Thyroid gland (tissue), 4 donors: ENCODE data around the gene ESRRA. TPM values are rescaled to one million over a fixed set of nuclear protein-coding genes. Genes with fewer than 3 reads are reported as not detected.

ENCODE experiments used
- DNase-seq, 2 donors: peaks; one replicate each; pipeline ENCODE4 v3.0.0-alpha.2; 2019
- H3K27ac ChIP-seq, 3 donors: fragments of 200-600 bp; sonication (generic); 1 replicate in 2 of 3; 2 replicates in 1 of 3; pipeline ENCODE4 v1.5.1; 2016 to 2019; ENCODE audit warnings: mild to moderate bottlenecking in 1 of 3, moderate library complexity in 1 of 3
- H3K27me3 ChIP-seq: fragments of 200-600 bp; sonication (generic); one replicate; pipeline ENCODE4 v1.5.1; 2019
- H3K36me3 ChIP-seq, 2 donors: fragments of 200-600 bp; sonication (generic); one replicate each; pipeline ENCODE4 v1.5.1; 2016 to 2019
- H3K4me1 ChIP-seq, 2 donors: fragments of 200-600 bp; sonication (generic); one replicate each; pipeline ENCODE4 v1.5.1; 2017 to 2019
- H3K4me3 ChIP-seq, 3 donors: fragments of 200-600 bp; sonication (generic); replicated peaks in 1 of 3; 1 replicate in 2 of 3; 2 replicates in 1 of 3; pipeline ENCODE4 v1.5.1; 2016; ENCODE audit warnings: mild to moderate bottlenecking in 1 of 3
- H3K9me3 ChIP-seq: fragments of 200-600 bp; sonication (generic); one replicate; pipeline ENCODE4 v1.5.1; 2017
- CTCF ChIP-seq, 6 experiments: fragments of 200-600 bp in 3 of 6; fragments of 450-650 bp in 3 of 6; sonication (generic) in 3 of 6; IDR thresholded peaks; one replicate each; pipeline ENCODE4 v1.5.1; 2016 to 2019; ENCODE audit warnings: antibody characterized with exemption in 6 of 6, mild to moderate bottlenecking in 2 of 6, inconsistent platforms in 1 of 6, moderate library complexity in 1 of 6
- POLR2A ChIP-seq, 2 donors: fragments of 450-650 bp; IDR thresholded peaks; one replicate each; pipeline ENCODE4 v1.6.1; 2017; ENCODE audit warnings: antibody characterized with exemption in 2 of 2, mild to moderate bottlenecking in 2 of 2, moderate library complexity in 1 of 2
- WGBS, 2 donors: methylation state at CpG; one replicate each; pipeline ENCODE4 v1.1.5; 2017; 5-methylcytosine and 5-hydroxymethylcytosine counted together
- intact Hi-C: fragments of 100-400 bp; cut with DNase I; formaldehyde crosslinking; loops from one replicate; pipeline ENCODE4 v1.15.1; 2023
- total RNA-seq, 4 donors: library from RNA; depleted of rRNA; stranded (reverse); fragments of >200 nt; gene quantifications; one replicate each; pipeline ENCODE4 v1.2.3, GENCODE V29; 2016

ESRRA gene
- total RNA-seq, 4 donors from 2014 or later, result 42.8 to 71.6 (median 58.3) TPM

GRCh38 chr11:64292460-64293254 lies 12.7 kb upstream of the ESRRA start:
- H3K4me1 ChIP-seq, result peaks cover 2 to 20% of the 10 kb centered on the region in 2 donors
- H3K9me3 ChIP-seq, result no peaks in the 10 kb centered on the region
- peak overlapping the region in 1 of 3 donors; percentile 23 for H3K4me3 ChIP-seq
- intact Hi-C loops, result no loop called here
- no peak for TF ChIP-seq CTCF (IDR thresholded peaks at IDR 0.05)
- TF ChIP-seq POLR2A (IDR thresholded peaks at IDR 0.05), result no peak
- WGBS, 2 donors, result 17 to 20% methylated on average over 14 to 26 of the region's 42 CpGs
- H3K27ac ChIP-seq, result no peak overlapping the region
- peaks cover 5% of the 10 kb centered on the region for H3K27me3 ChIP-seq
- H3K36me3 ChIP-seq, result no peaks in the 10 kb centered on the region
- DNase-seq, result no peak

- no peak for DNase-seq
- WGBS, 2 donors, result 50 to 57% methylated on average over 3 of the region's 3 CpGs
- TF ChIP-seq CTCF (IDR thresholded peaks at IDR 0.05) (no peak), POLR2A (IDR thresholded peaks at IDR 0.05) (no peak)
- Histone ChIP-seq H3K4me1 (peaks cover 14 to 39% of the 10 kb centered on the region in 2 donors), H3K36me3 (no peaks in the 10 kb centered on the region), H3K27ac (no peak overlapping the region), H3K27me3 (peaks cover 5% of the 10 kb centered on the region), H3K4me3 (no peak overlapping the region), H3K9me3 (no peaks in the 10 kb centered on the region)
- intact Hi-C loops, result no loop called here
Measured at GRCh38 chr11:64294774-64295173, 10.6 kb upstream of the ESRRA start.

GRCh38 chr11:64295760-64296159 lies 9.6 kb upstream of the ESRRA start:
- peaks cover 5% of the 10 kb centered on the region for H3K27me3 ChIP-seq
- no peak overlapping the region for H3K4me3 ChIP-seq
- intact Hi-C loops, result no loop called here
- 92 to 95% methylated on average over 4 of the region's 4 CpGs for WGBS, 2 donors
- peaks cover 24 to 49% of the 10 kb centered on the region in 2 donors for H3K4me1 ChIP-seq
- no peaks in the 10 kb centered on the region for H3K9me3 ChIP-seq
- no peaks in the 10 kb centered on the region for H3K36me3 ChIP-seq
- H3K27ac ChIP-seq, result no peak overlapping the region
- no peak for DNase-seq
- TF ChIP-seq CTCF (IDR thresholded peaks at IDR 0.05), result no peak
- no peak for TF ChIP-seq POLR2A (IDR thresholded peaks at IDR 0.05)

- peaks cover 26 to 48% of the 10 kb centered on the region in 2 donors for H3K4me1 ChIP-seq
- no peak for DNase-seq
- H3K36me3 ChIP-seq, result no peaks in the 10 kb centered on the region
- H3K9me3 ChIP-seq, result no peaks in the 10 kb centered on the region
- intact Hi-C loops, result no loop called here
- TF ChIP-seq CTCF (IDR thresholded peaks at IDR 0.05) (no peak), POLR2A (IDR thresholded peaks at IDR 0.05) (no peak)
- no peak overlapping the region for H3K4me3 ChIP-seq
- 50 to 83% methylated on average over 1 of the region's 1 CpG for WGBS, 2 donors
- no peak overlapping the region for H3K27ac ChIP-seq
- H3K27me3 ChIP-seq, result peaks cover 5% of the 10 kb centered on the region
Measured at GRCh38 chr11:64296236-64296635, 9.1 kb upstream of the ESRRA start.
